Caco-2 (cell line): ENCODE results near the gene CWC15. TPM values are rescaled to one million over a fixed set of nuclear protein-coding genes. Genes with fewer than 3 reads are reported as not detected.
"Not testable (repeated sequence)": the region's sequence is repeated elsewhere in the genome, so short reads cannot be mapped to it uniquely, and the experiment has no call there.

Experiments used
- BruUV-seq: library from RNA; stranded (reverse); fragments of 400-500 nt; replicated peaks from 2 replicates; lab custom pipeline; 2021; lab: Mats Ljungman, UMichigan
- CTCF ChIA-PET: fragments of 300-600 bp; sonication (Branson Sonifier 250); formaldehyde crosslinking; loops from one replicate; lab custom pipeline; 2022; ENCODE audit warnings: antibody characterized with exemption; lab: Charles Lee
- POLR2A ChIA-PET: fragments of 300-600 bp; sonication (Branson Sonifier 250); formaldehyde crosslinking; loops from one replicate; lab custom pipeline; 2022; ENCODE audit warnings: antibody characterized with exemption; lab: Charles Lee
- DNase-seq, 2 experiments: peaks; one replicate each; pipeline versions ENCODE4 v3.0.0 to v3.0.0-alpha.2; 2020 to 2022
- H3K27me3 ChIP-seq: replicated peaks from 2 replicates; pipeline ENCODE4 v1.6.0; 2011; ENCODE audit warnings: low read length; ENCODE audit not compliant: control insufficient read depth, insufficient read depth
- H3K36me3 ChIP-seq: 2 replicates; pipeline ENCODE4 v1.5.1; 2011; ENCODE audit warnings: low read length; ENCODE audit not compliant: control insufficient read depth, insufficient read depth
- H3K4me1 ChIP-seq: fragments of 250-450 bp; sonication (Bioruptor Pico); 2 replicates; pipeline ENCODE4 v1.5.1; 2020; ENCODE audit warnings: mild to moderate bottlenecking
- H3K4me3 ChIP-seq: 2 replicates; pipeline ENCODE4 v1.5.1; 2011; ENCODE audit warnings: low read depth, mild to moderate bottlenecking, control low read depth, low read length
- H3K9me3 ChIP-seq: fragments of 250-450 bp; sonication (Bioruptor Pico); 2 replicates; pipeline ENCODE4 v1.5.1; 2020; ENCODE audit warnings: mild to moderate bottlenecking, moderate library complexity
- H3K27ac Mint-ChIP-seq: one replicate; pipeline ENCODE4 v1.8.0; 2022; ENCODE audit warnings: mixed read lengths; ENCODE audit not compliant: unreplicated experiment
- H3K27me3 Mint-ChIP-seq: one replicate; pipeline ENCODE4 v1.8.0; 2022; ENCODE audit warnings: mixed read lengths; ENCODE audit not compliant: insufficient read depth, unreplicated experiment
- H3K36me3 Mint-ChIP-seq: one replicate; pipeline ENCODE4 v1.8.0; 2022; ENCODE audit warnings: mild to moderate bottlenecking, mixed read lengths; ENCODE audit not compliant: insufficient read depth, unreplicated experiment
- H3K4me1 Mint-ChIP-seq: one replicate; pipeline ENCODE4 v1.8.0; 2022; ENCODE audit warnings: low read depth, mixed read lengths; ENCODE audit not compliant: unreplicated experiment
- H3K4me3 Mint-ChIP-seq: one replicate; pipeline ENCODE4 v1.8.0; 2022; ENCODE audit warnings: mild to moderate bottlenecking, moderate library complexity, mixed read lengths; ENCODE audit not compliant: unreplicated experiment
- H3K9me3 Mint-ChIP-seq: one replicate; pipeline ENCODE4 v1.8.0; 2022; ENCODE audit warnings: mixed read lengths; ENCODE audit not compliant: unreplicated experiment
- CTCF ChIP-seq, 2 experiments: fragments of 200-600 bp in 1 of 2; IDR thresholded peaks; 1 replicate in 1 of 2; 2 replicates in 1 of 2; pipeline versions ENCODE4 v1.5.1 to v1.8.0; 2011 to 2022; ENCODE audit warnings: antibody characterized with exemption in 1 of 2, control low read depth in 1 of 2, inconsistent platforms in 1 of 2, low read depth in 1 of 2, low read length in 1 of 2, mild to moderate bottlenecking in 1 of 2, moderate library complexity in 1 of 2; ENCODE audit not compliant: insufficient read depth in 1 of 2, severe bottlenecking in 1 of 2, unreplicated experiment in 1 of 2
- intact Hi-C: fragments of 100-400 bp; cut with micrococcal nuclease; formaldehyde crosslinking; loops from one replicate; pipeline ENCODE4 v1.10.0; 2022; ENCODE audit not compliant: unreplicated experiment
- total RNA-seq: library from RNA; stranded (reverse); gene quantifications from 2 replicates; pipeline ENCODE4 v1.2.3, GENCODE V29; 2022

The CWC15 gene
- total RNA-seq, 1 experiment from 2014 or later = 137 TPM

DNA sequence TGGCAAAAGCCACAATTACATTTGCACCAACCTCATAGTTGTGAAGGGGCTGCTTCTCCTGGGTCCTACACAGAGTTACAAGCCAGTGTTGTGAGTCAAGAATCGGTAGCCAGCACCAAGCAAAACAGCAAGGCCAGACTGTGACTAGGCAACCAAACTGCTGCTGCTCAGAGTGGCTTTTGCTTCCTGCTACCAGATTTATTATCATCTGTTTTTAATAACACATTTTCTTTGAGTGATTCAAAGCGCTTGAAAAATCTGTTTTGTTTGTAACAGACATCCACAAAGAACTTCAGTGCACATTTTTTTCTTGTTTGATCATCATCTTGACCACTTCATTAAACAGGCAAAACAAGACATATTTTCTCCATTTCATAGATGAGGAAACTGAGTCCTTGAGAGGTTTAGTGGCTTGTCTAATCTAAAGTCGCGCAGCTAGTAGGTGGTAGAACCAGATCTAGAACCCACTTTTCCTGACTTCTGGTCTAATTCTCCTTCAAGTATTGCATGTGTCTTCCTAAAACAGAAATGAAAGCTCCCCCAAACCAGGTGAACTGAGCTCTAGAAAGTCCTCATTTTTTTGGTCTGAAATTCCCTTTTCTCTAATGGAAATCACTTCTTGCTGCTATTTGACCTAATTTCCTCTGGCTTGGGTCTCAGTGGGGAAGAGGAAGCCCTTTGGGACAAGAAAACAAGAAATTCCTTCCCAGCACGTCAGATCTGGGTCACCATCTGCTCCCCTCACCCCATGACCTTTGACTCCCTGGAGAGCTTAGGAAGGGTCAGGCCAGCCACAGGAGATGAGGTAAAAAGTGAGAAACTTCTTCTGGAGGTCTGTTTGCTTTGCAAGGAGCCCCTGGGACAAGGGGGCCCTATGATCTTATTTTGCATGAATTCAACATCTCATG is 39.9 kb downstream of the CWC15 start:
- no TSS peak for BruUV-seq
- Mint-ChIP-seq H3K4me3 (no peak overlapping the region), H3K9me3 (no peaks in the 10 kb centered on the region), H3K36me3 (no peaks in the 10 kb centered on the region), H3K27me3 (peaks cover 11% of the 10 kb centered on the region), H3K27ac (no peak overlapping the region), H3K4me1 (no peaks in the 10 kb centered on the region)
- intact Hi-C loops = no loop called here
- TF ChIP-seq CTCF (IDR thresholded peaks at IDR 0.05; ENCODE audit: insufficient read depth in 1 of 2, low read depth in 1 of 2, low read length in 1 of 2, severe bottlenecking in 1 of 2, unreplicated experiment in 1 of 2) = no peak
- H3K9me3 ChIP-seq = 0 out of 2 replicates have a peak, but pooled peaks cover 2% of the 10 kb centered on the region
- H3K36me3 ChIP-seq = no peaks in the 10 kb centered on the region
- H3K27me3 ChIP-seq = no peaks in the 10 kb centered on the region
- no peaks in the 10 kb centered on the region for H3K4me1 ChIP-seq
- ChIA-PET CTCF (no interaction called here), POLR2A (no interaction called here)
- DNase-seq = no peak
- no peak overlapping the region for H3K4me3 ChIP-seq

DNA sequence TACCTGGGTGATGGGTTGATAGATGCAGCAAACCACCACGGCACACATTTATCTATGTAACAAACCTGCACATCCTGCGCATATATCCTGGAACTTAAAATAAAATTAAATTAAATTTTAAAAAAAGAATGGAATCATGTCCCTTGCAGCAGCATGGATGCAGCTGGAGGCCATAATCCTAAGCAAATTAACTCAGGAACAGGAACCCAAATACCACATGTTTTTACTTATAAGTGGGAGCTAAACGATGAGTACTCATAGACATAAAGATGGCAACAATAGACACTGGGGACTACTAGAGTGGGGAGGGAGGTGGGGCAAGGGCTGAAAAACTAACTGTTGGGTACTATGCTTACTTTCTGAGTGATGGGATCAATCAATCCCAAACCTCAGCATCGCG is 40.9 kb downstream of the CWC15 start:
- no peak overlapping the region for H3K4me3 ChIP-seq
- intact Hi-C loops = no loop called here
- Mint-ChIP-seq H3K4me3 (no peak overlapping the region), H3K27me3 (peaks cover 11% of the 10 kb centered on the region), H3K4me1 (no peaks in the 10 kb centered on the region), H3K36me3 (no peaks in the 10 kb centered on the region), H3K27ac (no peak overlapping the region), H3K9me3 (no peaks in the 10 kb centered on the region)
- H3K4me1 ChIP-seq = no peaks in the 10 kb centered on the region
- POLR2A ChIA-PET = no interaction called here
- H3K9me3 ChIP-seq = 0 out of 2 replicates have a peak, but pooled peaks cover 2% of the 10 kb centered on the region
- H3K27me3 ChIP-seq = no peaks in the 10 kb centered on the region
- no peak for DNase-seq
- TF ChIP-seq CTCF (IDR thresholded peaks at IDR 0.05; ENCODE audit: insufficient read depth in 1 of 2, low read depth in 1 of 2, low read length in 1 of 2, severe bottlenecking in 1 of 2, unreplicated experiment in 1 of 2) = no peak
- no TSS peak for BruUV-seq
- H3K36me3 ChIP-seq = no peaks in the 10 kb centered on the region
- CTCF ChIA-PET = interaction anchor here (0.6 kb wide), 1 partner anchor 186 kb away, joined by 3 read pairs; no protein-coding TSS in a partner anchor

- H3K9me3 ChIP-seq, H3K27me3 ChIP-seq, POLR2A ChIA-PET, H3K36me3 Mint-ChIP-seq, H3K36me3 ChIP-seq, intact Hi-C loops, H3K4me1 Mint-ChIP-seq, H3K4me3 Mint-ChIP-seq, DNase-seq, H3K4me3 ChIP-seq, H3K27me3 Mint-ChIP-seq, H3K9me3 Mint-ChIP-seq, H3K4me1 ChIP-seq, H3K27ac Mint-ChIP-seq, BruUV-seq: not testable (repeated sequence)
- CTCF ChIA-PET = interaction anchor here (0.6 kb wide), 1 partner anchor 186 kb away, joined by 3 read pairs; no protein-coding TSS in a partner anchor
These were observed 41.3 kb downstream of the CWC15 start for GRCh38 chr11:94932072-94932471.
